PFSK-1 (cell line): ENCODE measurements around the gene MICALL2.

Experiments used
- FOXP2 ChIP-seq: optimal IDR thresholded peaks from 2 replicates; pipeline ENCODE3; 2011; ENCODE audit warnings: borderline replicate concordance, control low read depth, inconsistent platforms; ENCODE audit not compliant: insufficient read depth; ENCODE audit errors: extremely low read length, extremely low read depth
- POLR2AphosphoS5 ChIP-seq: IDR thresholded peaks from 2 replicates; pipeline ENCODE4 v1.6.1; 2012; ENCODE audit warnings: low read depth, mild to moderate bottlenecking, control low read depth, low read length, moderate library complexity
- REST ChIP-seq, 2 experiments: IDR thresholded peaks; 2 replicates each; pipeline versions ENCODE4 v1.6.1 to v1.8.0; 2011 to 2012; ENCODE audit warnings: low read depth in 2 of 2, low read length in 2 of 2, control low read depth in 1 of 2, inconsistent platforms in 1 of 2, mild to moderate bottlenecking in 1 of 2, moderate library complexity in 1 of 2; ENCODE audit not compliant: insufficient read depth in 1 of 2
- SIN3A ChIP-seq: IDR thresholded peaks from 2 replicates; pipeline ENCODE4 v1.6.1; 2012; ENCODE audit warnings: mild to moderate bottlenecking, low read length, moderate library complexity, borderline replicate concordance; ENCODE audit not compliant: insufficient read depth
- TAF1 ChIP-seq: IDR thresholded peaks from 2 replicates; pipeline ENCODE4 v1.6.1; 2012; ENCODE audit warnings: low read length, control low read depth, borderline replicate concordance; ENCODE audit not compliant: insufficient read depth

Gene MICALL2

DNA sequence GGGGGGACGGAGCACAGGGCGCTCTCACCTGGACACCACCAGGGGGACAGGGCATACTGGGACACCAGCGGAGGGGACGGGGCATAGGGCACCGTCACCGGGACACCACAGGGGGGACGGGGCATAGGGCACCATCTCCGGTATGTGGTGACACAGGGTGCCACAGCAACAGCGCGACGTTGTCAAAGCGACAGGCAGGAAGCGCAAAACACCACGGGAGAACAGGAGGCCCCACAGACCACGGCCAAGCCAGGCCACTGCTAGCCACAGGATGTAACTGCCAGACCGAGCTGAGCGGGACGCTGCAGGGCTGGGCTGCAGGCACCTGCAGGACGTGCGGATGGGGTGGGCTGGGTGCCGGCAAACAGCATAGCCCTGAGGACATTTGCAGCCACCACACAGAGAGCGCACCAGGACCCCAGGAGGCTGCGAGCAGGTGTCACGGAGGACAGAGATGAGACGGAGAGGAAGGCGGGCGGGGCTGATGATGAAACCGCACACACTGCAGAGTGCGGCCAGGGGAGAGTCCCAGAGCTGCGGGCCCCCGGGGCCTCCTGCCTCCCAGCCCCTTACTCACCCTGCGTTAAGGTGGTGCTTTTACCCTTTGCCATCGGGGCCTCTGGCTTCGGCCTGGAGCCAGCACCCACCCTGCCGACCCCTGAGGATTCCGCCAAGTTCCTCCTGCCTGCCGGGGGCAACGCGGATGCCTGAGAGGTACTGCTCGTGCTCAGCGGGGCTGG is 17.5 kb downstream of the MICALL2 start:
- TF ChIP-seq POLR2AphosphoS5 (no peak), SIN3A (no peak), TAF1 (no peak), REST (IDR thresholded peaks at IDR 0.05; ENCODE audit: insufficient read depth in 1 of 2, low read depth in 2 of 2, low read length in 2 of 2) (no peak), FOXP2 (no peak)

DNA sequence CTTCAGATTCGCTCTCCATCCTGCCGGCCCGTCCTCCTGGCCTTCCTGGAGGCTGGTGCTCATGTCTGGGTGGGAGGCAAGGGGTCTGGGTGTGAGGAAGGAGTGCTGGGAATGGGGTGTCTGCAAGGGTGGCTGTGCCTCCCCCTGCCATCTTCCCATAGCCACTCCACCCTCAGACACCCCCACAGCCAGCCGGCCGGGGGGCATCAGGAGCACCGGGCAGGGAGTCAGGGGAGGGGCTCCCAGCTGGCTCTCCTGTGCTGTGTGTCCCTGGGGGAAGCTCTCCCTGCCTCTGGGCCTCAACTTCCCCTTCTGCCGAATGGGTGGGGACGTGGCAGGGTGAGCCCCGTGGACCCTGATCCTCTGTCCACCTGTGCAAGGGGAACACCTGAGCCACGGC is 18.6 kb downstream of the MICALL2 start:
- no peak for TF ChIP-seq POLR2AphosphoS5

DNA sequence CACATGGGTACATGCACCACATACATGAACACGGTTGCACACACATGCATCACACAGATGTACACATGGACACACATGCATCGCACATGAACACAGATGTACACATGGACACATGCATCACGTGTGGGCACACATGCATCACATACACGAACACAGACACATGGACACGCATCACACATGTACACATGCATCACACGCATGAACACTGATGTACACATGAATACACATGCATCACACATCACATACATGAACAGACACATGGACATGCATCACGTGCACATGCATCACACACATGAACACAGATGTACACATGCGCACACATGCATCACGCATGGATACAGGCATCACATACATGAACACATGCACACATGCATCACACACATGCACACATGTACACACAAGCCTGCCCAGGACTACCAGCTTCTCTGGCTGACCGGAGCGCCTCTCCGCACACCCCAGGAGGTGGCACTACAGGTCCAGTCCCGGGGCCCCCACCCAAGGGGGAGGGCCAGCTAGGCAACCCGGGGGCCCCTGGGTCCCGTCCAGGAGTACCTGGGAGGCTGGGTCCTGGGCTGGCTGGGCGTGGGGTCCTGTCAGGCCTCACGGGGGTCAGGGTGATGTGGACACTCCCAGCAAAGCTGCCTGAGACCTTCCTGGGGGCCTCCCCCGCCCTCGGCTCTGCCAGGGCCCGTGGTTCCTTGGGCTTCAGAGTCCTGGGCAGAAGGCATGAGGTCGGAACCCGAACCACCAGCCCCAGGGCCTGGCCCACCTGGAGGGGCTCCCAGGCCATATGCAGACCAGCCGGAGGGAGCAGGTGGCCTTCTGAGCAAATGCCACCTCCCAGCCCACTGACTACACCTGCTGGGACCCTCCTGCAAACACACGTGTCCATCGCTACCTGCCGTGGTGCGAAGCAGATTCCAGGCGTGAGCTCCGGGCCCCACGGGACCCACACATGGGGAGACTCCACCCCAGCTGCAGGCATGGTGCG is 19.6 kb downstream of the MICALL2 start:
- TF ChIP-seq FOXP2 (no peak), TAF1 (no peak), POLR2AphosphoS5 (no peak), REST (IDR thresholded peaks at IDR 0.05; ENCODE audit: insufficient read depth in 1 of 2, low read depth in 2 of 2, low read length in 2 of 2) (no peak), SIN3A (no peak)

DNA sequence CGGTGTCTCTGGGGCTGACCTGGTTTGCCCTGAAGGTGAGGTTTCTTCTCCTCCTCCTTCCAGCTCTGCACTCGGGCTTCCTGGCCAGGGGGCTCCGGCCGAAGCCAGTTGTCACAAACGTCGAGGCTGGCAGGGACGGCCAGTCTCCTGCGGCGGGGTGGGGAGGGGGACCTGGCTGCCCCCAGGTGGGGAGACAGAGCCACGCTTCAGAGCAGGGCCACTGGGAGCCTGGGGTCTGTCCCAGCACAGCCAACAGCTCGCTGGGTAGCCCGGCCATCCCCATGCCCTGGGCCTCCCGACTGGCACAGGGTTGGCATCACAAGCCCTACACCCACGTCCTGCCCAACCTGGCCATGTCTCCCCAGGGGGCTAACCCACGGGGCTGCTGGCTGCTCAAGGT is 20.4 kb downstream of the MICALL2 start:
- TF ChIP-seq FOXP2 (no peak), POLR2AphosphoS5 (no peak), SIN3A (no peak), TAF1 (no peak), REST (IDR thresholded peaks at IDR 0.05; ENCODE audit: insufficient read depth in 1 of 2, low read depth in 2 of 2, low read length in 2 of 2) (no peak)

DNA sequence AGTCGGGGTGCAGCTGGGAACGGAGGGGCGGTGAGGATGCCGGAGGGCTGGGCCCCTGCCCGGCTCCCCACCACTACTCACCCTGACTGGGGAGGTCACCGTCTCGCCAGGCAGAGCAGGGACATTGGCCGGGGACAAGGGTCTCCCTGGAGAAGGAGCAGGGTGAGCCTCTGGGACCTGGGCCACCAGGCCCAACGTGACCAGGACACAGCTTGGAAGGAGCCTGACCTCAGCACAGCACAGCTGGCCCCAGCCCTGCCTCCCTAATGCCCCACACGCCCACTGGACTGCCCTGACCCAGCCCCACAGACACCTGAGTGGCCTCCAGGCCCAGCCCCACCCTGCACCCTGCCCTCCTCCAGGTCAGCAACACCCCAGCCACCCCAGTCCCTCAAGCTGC is 21.1 kb downstream of the MICALL2 start:
- TF ChIP-seq FOXP2 = no peak
- no peak for TF ChIP-seq POLR2AphosphoS5
- no peak for TF ChIP-seq TAF1
- TF ChIP-seq REST (IDR thresholded peaks at IDR 0.05; ENCODE audit: insufficient read depth in 1 of 2, low read depth in 2 of 2, low read length in 2 of 2) = no peak
- no peak for TF ChIP-seq SIN3A
